Activated CD4-positive, alpha-beta T cell treated with anti-CD3 and anti-CD28 coated beads, Interleukin-2, Interleukin-6, amounts not matched to agents 100 ng/mL and 50 ng/mL, durations not matched to agents 16 hours and 8 hours (primary cell): ENCODE results near the gene TBX2.
A peak's percentile ranks its signal among the peaks of the same experiment; 100 is the strongest.

ENCODE experiments used
- DNase-seq: peaks from one replicate; pipeline ENCODE4 v3.0.0-alpha.2; 2020

The TBX2 gene

GRCh38 chr17:61403801-61404662 is 4.4 kb downstream of the TBX2 start:
- no peak for DNase-seq

GRCh38 chr17:61404663-61404912 is 4.9 kb downstream of the TBX2 start:
- no peak for DNase-seq

- no peak for DNase-seq
These were observed 5.5 kb downstream of the TBX2 start for GRCh38 chr17:61404913-61405685.

- DNase-seq = no peak
These were observed 6.3 kb downstream of the TBX2 start for GRCh38 chr17:61405686-61406536.

DNA sequence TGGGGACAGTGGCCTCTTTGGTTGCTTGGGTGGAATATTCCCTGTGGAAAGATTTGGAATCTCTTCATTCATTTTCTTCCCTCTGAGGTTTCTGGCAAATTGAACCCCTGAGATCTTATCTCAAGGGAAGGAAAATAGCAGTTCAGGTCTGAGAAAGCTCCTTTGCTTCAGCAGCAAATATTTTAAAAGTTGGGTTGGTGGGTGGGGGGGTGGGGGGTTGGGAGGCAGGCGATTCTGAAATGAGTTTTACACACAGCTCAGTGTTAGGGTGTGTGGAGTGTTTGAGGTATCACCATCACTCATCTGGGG is 6.8 kb downstream of the TBX2 start:
- DNase-seq = no peak

DNA sequence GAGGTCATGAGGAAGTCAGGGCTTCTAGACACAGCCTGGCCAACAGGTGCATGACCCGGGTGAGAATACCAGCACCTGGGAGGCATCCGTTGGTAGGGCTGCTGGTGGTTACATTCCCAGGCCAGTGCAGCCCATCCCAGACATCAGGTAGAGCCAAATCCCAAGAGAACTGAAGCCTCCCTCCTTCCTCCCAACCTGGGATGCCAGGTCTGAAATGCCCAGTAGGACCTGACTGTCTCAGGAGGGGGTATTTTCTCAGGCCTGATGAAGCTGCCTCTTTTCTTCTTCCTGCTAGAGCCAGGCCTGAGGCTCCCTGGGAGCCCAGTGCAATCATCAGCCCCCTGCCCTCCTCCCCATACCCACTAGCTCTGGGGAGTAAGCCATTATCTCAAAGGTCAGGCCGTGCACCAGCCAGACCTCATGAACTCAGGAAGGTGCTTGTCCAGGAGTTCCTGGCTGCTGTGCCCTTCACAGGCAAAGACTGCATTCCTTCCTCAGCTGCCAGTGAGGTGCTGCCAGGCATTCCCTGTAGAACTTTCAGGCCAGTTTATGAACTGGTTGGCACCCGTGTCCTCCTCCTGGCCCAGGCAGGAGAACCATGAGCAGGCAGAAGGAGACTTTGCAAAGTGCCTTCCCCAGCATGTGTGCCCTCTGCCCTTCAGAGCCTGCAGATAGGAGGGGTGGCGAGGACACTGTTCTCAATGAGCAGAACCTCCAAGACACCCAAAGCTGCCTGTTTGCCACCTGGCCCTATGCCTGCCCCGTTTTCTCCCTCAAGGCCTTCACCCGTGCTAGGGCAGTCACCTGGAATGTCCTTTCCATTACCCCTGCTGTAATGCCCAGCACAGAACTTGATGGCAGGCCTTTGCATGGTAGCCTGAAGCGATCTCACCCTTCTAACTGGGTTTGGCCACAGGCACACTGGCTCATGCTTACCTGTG is 7.6 kb downstream of the TBX2 start:
- DNase-seq = no peak

- DNase-seq = no peak
These were observed 8.8 kb downstream of the TBX2 start for GRCh38 chr17:61408151-61409041.

DNA sequence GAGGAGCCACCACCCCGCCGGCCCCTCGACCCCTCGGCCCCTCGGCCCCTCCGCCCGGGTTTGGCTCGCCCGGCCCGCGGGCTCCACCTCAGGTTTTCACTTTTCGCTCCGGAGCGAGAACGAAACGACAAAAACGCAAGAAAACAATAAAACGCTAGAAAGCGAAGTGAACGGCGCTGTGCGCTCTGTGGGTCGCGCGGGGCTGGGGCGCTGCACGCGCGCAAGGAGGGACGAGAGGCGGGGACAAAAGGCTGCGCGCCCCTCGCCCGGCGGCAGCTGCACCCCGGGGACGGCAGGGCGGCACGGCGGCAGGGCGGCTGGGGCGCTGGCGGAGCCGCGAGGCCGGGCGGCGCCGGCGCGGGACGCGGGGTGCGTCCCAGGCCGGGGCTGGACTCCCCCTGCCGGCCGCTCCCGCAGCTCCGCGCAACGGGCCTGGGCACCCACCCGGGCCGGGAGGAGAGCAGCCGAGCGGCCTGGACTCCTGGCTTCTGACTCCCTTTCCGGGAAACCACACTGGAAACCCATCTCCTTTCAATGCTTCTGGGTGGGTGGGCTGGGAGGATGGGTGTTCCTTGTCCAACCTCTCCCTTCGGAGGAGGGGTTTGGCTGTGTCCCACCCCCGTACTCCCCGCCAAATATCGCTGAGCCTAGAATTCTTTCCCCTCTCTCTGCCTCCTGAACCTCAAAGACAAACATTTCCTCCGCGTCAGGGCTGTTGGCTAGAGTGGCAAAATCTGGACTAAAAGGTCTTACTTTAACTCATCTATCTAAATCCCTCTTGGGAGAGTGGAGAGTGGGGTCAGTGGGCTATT is 9.9 kb downstream of the TBX2 start:
- peak; percentile 47 for DNase-seq

DNA sequence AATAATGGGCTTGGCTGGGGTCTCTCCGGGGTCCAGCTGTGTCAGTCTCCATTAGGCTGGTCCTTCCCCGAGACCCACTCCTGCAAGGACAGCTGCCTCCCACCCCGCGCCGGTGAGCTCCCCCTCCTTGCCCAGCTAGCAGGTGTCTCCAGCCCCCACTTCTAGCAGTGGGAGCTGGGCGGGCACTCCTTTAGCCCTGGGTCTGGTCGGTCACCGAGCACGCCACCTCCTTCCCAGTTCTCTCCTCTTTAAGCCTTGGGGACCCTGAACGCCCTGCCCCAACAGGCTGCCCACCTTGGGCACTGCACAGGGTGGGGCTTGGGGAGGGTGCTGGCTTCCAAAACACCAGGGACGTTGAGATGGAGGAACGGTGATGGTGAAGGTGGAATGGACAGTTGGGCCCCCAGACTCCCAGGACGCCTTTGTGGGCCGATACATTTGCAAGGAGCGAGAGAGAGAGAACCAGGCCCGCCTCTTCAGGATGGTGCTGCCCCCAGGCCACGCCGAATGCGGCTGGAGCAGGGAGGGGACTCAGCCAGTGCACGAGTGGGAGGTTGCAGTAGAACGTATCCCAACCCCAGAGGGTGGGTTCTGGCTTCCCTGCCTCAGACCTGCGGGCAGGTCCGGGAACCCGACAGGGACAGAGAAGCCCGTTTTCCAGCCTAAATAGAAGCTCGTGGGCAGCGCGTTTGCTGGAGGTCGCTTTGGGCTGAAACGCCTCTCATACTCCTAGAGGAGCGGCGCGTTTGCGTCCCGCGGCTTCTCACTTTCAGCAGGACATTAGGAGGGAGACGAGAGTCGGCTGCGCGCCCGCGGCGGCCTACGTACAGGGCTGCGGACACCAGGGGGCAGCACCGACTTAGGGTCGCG is 10.7 kb downstream of the TBX2 start:
- peak; percentile 79 for DNase-seq

GRCh38 chr17:61411011-61411260 is 11.3 kb downstream of the TBX2 start:
- no peak for DNase-seq

DNA sequence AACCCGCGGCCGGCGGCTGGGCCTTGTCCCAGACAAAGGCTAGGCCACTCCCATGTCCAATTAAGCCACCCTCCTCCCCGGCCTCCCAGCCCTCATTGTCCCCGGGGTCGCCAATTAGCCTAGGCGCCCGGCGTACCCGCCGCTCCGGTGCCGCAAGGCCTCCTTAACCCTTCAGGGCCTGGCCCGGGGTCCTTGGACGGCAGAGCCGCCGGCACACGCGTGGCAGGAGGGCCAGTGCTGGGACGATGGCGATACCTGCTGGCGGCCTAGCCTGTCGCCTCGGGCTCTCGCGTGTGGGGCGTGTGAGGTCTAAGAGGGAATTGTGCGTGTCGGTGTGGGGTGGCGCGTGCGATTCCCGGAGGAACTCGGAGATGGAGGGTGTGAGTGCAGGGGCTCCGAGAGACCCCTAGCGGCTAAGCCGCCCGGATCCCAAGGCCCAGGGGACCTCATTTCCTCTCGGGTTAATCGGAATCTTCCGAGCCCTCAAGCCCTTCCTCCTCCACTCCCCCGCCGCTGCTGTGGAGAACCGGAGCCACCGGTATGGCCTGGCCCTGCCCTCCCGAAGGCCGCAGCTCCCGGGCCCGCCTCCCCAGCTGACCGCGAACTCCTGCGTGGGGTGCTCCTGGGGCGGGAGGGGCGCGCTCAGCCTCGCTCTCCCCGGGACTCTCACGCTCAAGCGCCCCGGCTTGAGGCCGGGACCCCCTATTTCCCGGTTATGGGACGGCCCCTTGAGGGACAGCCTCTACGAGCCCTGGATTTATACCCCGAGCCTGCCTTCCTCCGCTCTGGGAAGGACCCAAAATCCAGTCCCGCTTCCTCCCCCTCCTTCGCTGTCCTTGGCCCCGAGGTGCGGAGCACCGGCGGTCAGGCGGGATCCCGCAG is 11.9 kb downstream of the TBX2 start:
- DNase-seq = no peak

DNA sequence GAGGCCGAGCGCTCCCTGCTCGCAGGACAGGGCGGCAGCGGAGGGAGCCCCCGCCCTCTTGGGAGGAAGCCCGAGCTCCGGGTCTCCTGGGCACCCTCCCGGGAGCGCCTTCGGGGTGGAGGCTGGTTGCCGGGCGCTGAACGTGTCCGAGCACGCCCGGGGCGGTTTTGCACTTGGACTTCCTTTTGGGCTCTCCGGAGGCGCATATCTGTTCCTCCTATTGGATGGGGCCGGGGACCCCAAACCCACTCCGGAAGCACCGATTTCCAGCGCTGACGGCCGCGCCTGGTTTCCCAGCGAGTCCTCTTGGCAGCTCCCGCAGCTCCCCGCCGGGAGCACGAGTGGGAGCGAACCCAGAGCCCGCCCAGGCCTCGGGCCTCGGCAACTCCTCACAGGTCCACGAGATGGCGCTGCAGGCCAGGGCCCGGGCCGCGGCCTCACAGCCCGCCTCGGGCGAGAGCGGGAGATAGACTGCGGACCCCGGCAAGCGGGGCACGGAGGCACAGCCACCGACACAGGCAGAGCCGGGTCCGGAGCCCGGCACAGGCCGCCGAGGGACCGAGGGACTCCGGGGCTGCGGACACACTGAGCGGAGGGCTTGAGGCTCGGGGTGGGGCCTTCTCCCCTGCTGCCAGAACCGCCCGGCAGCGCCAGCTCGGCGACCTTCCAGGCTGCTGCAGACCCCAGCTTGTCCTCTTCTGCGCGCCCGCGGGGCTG is 12.7 kb downstream of the TBX2 start:
- DNase-seq = peak; percentile 79

- no peak for DNase-seq
These were observed 13.4 kb downstream of the TBX2 start for GRCh38 chr17:61412860-61413660.

GRCh38 chr17:61413661-61414126 is 14.1 kb downstream of the TBX2 start:
- DNase-seq = no peak

GRCh38 chr17:61414141-61414935 is 14.7 kb downstream of the TBX2 start:
- no peak for DNase-seq

- DNase-seq = no peak
These were observed 15.3 kb downstream of the TBX2 start for GRCh38 chr17:61414936-61415251.
